ENCODE data around the gene RBP3.
A peak's percentile ranks its signal among the peaks of the same experiment; 100 is the strongest.

Gene RBP3

DNA sequence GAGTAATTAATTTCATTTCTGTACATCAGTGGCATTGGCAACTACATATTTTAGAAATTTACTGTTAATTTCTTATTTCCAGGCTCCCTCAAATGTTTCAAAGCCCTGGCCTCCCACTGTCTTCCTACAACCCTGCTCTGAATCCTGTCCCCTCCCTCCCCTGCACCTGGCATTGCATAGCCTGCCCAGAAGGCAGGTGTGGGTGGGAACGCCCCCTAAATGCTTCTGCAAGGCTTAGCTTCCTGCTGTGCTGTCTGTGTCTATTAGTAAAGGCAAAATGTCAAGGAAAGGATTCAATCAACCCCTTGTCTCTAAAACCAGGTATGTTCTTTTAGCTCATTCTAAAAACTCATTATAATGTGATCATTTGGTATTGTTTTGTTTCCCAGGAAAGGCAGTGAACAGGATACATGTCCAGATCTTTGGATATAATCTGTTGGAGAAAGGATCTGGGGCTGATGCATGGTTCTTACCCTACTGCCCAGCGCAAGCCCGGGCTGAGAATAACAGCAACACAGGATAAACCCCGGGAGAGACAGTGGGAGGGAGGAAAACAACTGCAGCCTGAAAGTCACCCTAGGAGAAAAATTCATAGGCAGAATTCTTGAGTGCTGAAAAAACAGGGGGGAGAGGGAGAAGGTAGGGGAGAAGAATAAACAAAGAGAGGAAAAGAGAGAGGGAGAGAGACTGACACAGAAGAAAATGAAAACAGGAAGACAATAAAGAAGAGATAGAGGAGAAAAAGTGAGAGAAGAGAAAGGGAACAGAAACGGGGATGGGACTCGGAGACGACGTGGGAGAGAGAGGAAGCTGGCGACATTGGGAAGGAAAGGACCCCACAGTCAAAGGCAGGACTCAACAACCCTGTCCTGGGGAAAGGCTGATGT, 35.3 kb downstream of the RBP3 start (continued):
- TF ChIP-seq, protein P1, sequence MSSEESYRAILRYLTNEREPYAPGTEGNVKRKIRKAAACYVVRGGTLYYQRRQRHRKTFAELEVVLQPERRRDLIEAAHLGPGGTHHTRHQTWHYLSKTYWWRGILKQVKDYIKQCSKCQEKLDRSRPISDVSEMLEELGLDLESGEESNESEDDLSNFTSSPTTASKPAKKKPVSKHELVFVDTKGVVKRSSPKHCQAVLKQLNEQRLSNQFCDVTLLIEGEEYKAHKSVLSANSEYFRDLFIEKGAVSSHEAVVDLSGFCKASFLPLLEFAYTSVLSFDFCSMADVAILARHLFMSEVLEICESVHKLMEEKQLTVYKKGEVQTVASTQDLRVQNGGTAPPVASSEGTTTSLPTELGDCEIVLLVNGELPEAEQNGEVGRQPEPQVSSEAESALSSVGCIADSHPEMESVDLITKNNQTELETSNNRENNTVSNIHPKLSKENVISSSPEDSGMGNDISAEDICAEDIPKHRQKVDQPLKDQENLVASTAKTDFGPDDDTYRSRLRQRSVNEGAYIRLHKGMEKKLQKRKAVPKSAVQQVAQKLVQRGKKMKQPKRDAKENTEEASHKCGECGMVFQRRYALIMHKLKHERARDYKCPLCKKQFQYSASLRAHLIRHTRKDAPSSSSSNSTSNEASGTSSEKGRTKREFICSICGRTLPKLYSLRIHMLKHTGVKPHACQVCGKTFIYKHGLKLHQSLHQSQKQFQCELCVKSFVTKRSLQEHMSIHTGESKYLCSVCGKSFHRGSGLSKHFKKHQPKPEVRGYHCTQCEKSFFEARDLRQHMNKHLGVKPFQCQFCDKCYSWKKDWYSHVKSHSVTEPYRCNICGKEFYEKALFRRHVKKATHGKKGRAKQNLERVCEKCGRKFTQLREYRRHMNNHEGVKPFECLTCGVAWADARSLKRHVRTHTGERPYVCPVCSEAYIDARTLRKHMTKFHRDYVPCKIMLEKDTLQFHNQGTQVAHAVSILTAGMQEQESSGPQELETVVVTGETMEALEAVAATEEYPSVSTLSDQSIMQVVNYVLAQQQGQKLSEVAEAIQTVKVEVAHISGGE (tag by site-specific recombination; conservative IDR thresholded peaks at IDR 0.05; ENCODE audit: low read depth): peak; percentile 39; the same call in 1 of the 2 replicates
- TF ChIP-seq ZIC2 (tag by site-specific recombination; IDR thresholded peaks at IDR 0.05): peak; percentile 34
- peak; percentile 89 for TF ChIP-seq ZNF335 (tag by site-specific recombination; conservative IDR thresholded peaks at IDR 0.05)
- peak; percentile 24 for TF ChIP-seq WT1 (tag by site-specific recombination; IDR thresholded peaks at IDR 0.05)
- TF ChIP-seq, protein P2, sequence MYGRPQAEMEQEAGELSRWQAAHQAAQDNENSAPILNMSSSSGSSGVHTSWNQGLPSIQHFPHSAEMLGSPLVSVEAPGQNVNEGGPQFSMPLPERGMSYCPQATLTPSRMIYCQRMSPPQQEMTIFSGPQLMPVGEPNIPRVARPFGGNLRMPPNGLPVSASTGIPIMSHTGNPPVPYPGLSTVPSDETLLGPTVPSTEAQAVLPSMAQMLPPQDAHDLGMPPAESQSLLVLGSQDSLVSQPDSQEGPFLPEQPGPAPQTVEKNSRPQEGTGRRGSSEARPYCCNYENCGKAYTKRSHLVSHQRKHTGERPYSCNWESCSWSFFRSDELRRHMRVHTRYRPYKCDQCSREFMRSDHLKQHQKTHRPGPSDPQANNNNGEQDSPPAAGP (tag by site-specific recombination; IDR thresholded peaks at IDR 0.05): peak; percentile 16; the same call in 1 of the 2 replicates
- peak; percentile 61 for TF ChIP-seq ZBTB17 (tag by site-specific recombination; IDR thresholded peaks at IDR 0.05)
- TF ChIP-seq ZNF76 (tag by site-specific recombination; IDR thresholded peaks at IDR 0.05; ENCODE audit: borderline replicate concordance, low read depth): peak; percentile 12; the same call in 1 of the 2 replicates
- peak; percentile 89; the same call in 1 of the 2 replicates for TF ChIP-seq EGR2 (tag by site-specific recombination; IDR thresholded peaks at IDR 0.05; ENCODE audit: low read depth)
- no peak for TF ChIP-seq ZNF561 (tag by site-specific recombination; IDR thresholded peaks at IDR 0.05; ENCODE audit: borderline replicate concordance)

DNA sequence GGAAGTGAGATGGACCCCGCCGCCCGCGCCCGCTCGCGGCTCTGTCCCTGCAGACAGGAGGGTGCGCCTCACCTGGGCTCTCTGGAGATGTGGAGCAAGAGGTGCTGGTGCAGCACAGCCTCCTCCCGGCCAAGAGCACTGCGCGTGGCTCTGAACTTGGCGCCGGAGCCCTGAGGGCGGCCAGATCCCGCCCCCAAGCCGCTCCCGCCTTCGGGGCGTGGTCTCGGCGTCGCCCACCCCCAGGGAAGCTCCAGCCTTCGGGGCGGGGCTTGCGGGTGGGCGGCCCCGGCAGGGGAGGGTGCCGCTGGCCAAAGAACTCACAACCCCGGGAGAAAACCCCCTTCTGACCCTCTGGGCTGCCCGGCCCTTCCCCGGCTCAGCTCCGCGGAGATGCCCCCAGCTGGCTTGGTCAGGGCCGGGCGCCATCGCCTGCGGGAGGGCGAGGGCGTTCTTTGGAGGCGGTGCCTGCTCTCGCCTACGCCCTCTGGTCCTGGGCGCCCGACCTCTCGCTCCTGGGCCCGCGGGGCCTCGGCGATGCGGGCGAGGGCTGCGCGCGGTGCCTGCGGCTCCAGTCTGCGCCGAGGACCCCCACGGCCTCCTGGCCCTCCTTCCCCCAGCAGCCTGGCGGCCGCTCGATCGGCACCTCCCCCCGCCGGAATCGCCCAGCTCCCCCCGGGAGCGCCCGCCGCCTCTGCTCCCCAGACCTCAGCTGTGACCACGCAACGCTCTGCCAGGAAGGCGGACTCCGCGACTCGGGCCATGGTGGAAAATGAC, 36.2 kb downstream of the RBP3 start, which contains the start of gene ZNF488:
ZNF488 (minus strand) TSS at position 146 of the 774 bp plus-strand sequence. CDS start 15,464 bp downstream, outside the sequence.
- CTCF ChIA-PET: interaction anchor here (0.6 kb wide), 1 partner anchor 23 kb away, joined by 3 read pairs; no protein-coding TSS in a partner anchor
- POLR2A ChIA-PET: interaction anchor here (0.6 to 1.5 kb wide), 10 partner anchors 13 to 72 kb away, joined by 3 to 14 read pairs (median 4); no protein-coding TSS in a partner anchor
- peak within 1 kb of the TSS; percentile 63 for H3K4me3 ChIP-seq (ENCODE audit: low read depth, low read length)
- H3K36me3 ChIP-seq (ENCODE audit: control insufficient read depth in 2 of 2, insufficient read depth in 1 of 2, low read length in 2 of 2): no peaks in the 10 kb centered on the region
- no peaks in the 10 kb centered on the region for H3K9me3 ChIP-seq (ENCODE audit: control insufficient read depth, insufficient read depth, low read depth, low read length)
- H3K27ac ChIP-seq (ENCODE audit: extremely low read depth, low read depth, low read length): peak within 1 kb of the TSS; percentile 37; the same call in 1 of the 2 replicates
- H3K4me1 ChIP-seq (ENCODE audit: control insufficient read depth, insufficient read depth, low read length): no peaks in the 10 kb centered on the region
- TF ChIP-seq SCRT2 (tag by site-specific recombination; IDR thresholded peaks at IDR 0.05) (no peak), ZNF366 (tag by site-specific recombination; conservative IDR thresholded peaks at IDR 0.05) (peak; percentile 64), MEIS1 (CRISPR knock-in tag; IDR thresholded peaks at IDR 0.05; ENCODE audit: borderline replicate concordance) (no peak), HOXA7 (CRISPR knock-in tag; IDR thresholded peaks at IDR 0.05; ENCODE audit: borderline replicate concordance) (no peak), ZSCAN16 (tag by site-specific recombination; IDR thresholded peaks at IDR 0.05) (no peak), KLF9 (tag by site-specific recombination; IDR thresholded peaks at IDR 0.05; ENCODE audit: low read depth) (peak; percentile 78), KLF16 (tag by site-specific recombination; IDR thresholded peaks at IDR 0.05) (0 out of 2 replicates have a peak, but pooled peaks have one; percentile 26), EGR2 (tag by site-specific recombination; IDR thresholded peaks at IDR 0.05; ENCODE audit: low read depth) (peak; percentile 85), ZBTB20 (tag by site-specific recombination; IDR thresholded peaks at IDR 0.05) (peak; percentile 76; the same call in 1 of the 2 replicates)
- TF ChIP-seq, protein P3, sequence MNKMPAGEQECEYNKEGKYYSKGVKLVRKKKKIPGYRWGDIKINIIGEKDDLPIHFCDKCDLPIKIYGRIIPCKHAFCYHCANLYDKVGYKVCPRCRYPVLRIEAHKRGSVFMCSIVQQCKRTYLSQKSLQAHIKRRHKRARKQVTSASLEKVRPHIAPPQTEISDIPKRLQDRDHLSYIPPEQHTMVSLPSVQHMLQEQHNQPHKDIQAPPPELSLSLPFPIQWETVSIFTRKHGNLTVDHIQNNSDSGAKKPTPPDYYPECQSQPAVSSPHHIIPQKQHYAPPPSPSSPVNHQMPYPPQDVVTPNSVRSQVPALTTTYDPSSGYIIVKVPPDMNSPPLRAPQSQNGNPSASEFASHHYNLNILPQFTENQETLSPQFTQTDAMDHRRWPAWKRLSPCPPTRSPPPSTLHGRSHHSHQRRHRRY (tag by site-specific recombination; IDR thresholded peaks at IDR 0.05): no peak
- TF ChIP-seq, protein P4, sequence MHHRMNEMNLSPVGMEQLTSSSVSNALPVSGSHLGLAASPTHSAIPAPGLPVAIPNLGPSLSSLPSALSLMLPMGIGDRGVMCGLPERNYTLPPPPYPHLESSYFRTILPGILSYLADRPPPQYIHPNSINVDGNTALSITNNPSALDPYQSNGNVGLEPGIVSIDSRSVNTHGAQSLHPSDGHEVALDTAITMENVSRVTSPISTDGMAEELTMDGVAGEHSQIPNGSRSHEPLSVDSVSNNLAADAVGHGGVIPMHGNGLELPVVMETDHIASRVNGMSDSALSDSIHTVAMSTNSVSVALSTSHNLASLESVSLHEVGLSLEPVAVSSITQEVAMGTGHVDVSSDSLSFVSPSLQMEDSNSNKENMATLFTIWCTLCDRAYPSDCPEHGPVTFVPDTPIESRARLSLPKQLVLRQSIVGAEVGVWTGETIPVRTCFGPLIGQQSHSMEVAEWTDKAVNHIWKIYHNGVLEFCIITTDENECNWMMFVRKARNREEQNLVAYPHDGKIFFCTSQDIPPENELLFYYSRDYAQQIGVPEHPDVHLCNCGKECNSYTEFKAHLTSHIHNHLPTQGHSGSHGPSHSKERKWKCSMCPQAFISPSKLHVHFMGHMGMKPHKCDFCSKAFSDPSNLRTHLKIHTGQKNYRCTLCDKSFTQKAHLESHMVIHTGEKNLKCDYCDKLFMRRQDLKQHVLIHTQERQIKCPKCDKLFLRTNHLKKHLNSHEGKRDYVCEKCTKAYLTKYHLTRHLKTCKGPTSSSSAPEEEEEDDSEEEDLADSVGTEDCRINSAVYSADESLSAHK (tag by site-specific recombination; IDR thresholded peaks at IDR 0.05): no peak
- TF ChIP-seq, protein P5, sequence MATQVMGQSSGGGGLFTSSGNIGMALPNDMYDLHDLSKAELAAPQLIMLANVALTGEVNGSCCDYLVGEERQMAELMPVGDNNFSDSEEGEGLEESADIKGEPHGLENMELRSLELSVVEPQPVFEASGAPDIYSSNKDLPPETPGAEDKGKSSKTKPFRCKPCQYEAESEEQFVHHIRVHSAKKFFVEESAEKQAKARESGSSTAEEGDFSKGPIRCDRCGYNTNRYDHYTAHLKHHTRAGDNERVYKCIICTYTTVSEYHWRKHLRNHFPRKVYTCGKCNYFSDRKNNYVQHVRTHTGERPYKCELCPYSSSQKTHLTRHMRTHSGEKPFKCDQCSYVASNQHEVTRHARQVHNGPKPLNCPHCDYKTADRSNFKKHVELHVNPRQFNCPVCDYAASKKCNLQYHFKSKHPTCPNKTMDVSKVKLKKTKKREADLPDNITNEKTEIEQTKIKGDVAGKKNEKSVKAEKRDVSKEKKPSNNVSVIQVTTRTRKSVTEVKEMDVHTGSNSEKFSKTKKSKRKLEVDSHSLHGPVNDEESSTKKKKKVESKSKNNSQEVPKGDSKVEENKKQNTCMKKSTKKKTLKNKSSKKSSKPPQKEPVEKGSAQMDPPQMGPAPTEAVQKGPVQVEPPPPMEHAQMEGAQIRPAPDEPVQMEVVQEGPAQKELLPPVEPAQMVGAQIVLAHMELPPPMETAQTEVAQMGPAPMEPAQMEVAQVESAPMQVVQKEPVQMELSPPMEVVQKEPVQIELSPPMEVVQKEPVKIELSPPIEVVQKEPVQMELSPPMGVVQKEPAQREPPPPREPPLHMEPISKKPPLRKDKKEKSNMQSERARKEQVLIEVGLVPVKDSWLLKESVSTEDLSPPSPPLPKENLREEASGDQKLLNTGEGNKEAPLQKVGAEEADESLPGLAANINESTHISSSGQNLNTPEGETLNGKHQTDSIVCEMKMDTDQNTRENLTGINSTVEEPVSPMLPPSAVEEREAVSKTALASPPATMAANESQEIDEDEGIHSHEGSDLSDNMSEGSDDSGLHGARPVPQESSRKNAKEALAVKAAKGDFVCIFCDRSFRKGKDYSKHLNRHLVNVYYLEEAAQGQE (tag by site-specific recombination; IDR thresholded peaks at IDR 0.05): no peak

Data from HEK293 (cell line).